H9 (cell line): ENCODE data around the gene SPSB4. TPM values are rescaled to one million over a fixed set of nuclear protein-coding genes. Genes with fewer than 3 reads are reported as not detected.
A peak's percentile ranks its signal among the peaks of the same experiment; 100 is the strongest.

ENCODE experiments used
- DNase-seq: peaks from one replicate; pipeline ENCODE4 v3.0.0-alpha.2; 2017
- H2AFZ ChIP-seq: one replicate; pipeline ENCODE4 v1.6.1; 2013; ENCODE audit warnings: mild to moderate bottlenecking, low read length, control low read depth, moderate library complexity
- H2AK5ac ChIP-seq: 2 replicates; pipeline ENCODE4 v1.6.1; 2013; ENCODE audit warnings: low read length, control low read depth, mixed read lengths; ENCODE audit not compliant: insufficient read length
- H2BK120ac ChIP-seq: one replicate; pipeline ENCODE4 v1.6.1; 2013; ENCODE audit warnings: low read depth, mild to moderate bottlenecking, low read length, control low read depth, inconsistent platforms; ENCODE audit not compliant: poor library complexity, severe bottlenecking
- H2BK12ac ChIP-seq: 2 replicates; pipeline ENCODE4 v1.6.1; 2013; ENCODE audit warnings: low read length, control low read depth, mixed read lengths, low read depth; ENCODE audit not compliant: insufficient read length
- H2BK15ac ChIP-seq: 2 replicates; pipeline ENCODE4 v1.6.1; 2013; ENCODE audit warnings: low read depth, low read length, control low read depth
- H2BK20ac ChIP-seq: one replicate; pipeline ENCODE4 v1.6.1; 2013; ENCODE audit warnings: low read depth, mild to moderate bottlenecking, low read length, control low read depth, inconsistent platforms; ENCODE audit not compliant: poor library complexity, severe bottlenecking
- H2BK5ac ChIP-seq: 2 replicates; pipeline ENCODE4 v1.6.1; 2013; ENCODE audit warnings: low read length, control low read depth, mixed read lengths; ENCODE audit not compliant: insufficient read length
- H3K14ac ChIP-seq: 2 replicates; pipeline ENCODE4 v1.6.1; 2013; ENCODE audit warnings: low read length, control low read depth; ENCODE audit not compliant: insufficient read depth
- H3K18ac ChIP-seq: 2 replicates; pipeline ENCODE4 v1.6.1; 2013; ENCODE audit warnings: low read depth, mild to moderate bottlenecking, mixed read lengths, low read length, control low read depth; ENCODE audit not compliant: insufficient read length
- H3K23ac ChIP-seq: 2 replicates; pipeline ENCODE4 v1.6.1; 2013; ENCODE audit warnings: low read length, control low read depth, mixed read lengths, low read depth; ENCODE audit not compliant: insufficient read length
- H3K23me2 ChIP-seq: 2 replicates; pipeline ENCODE4 v1.6.1; 2013; ENCODE audit warnings: low read depth, mild to moderate bottlenecking, mixed read lengths, low read length, control low read depth; ENCODE audit not compliant: insufficient read length, poor library complexity, severe bottlenecking
- H3K27ac ChIP-seq: 2 replicates; pipeline ENCODE4 v1.5.1; 2013; ENCODE audit warnings: low read length, control low read depth, mixed read lengths, low read depth; ENCODE audit not compliant: insufficient read length
- H3K27me3 ChIP-seq: 2 replicates; pipeline ENCODE4 v1.6.1; 2013; ENCODE audit warnings: low read length, control low read depth, inconsistent platforms; ENCODE audit not compliant: insufficient read depth
- H3K4ac ChIP-seq: 2 replicates; pipeline ENCODE4 v1.6.1; 2013; ENCODE audit warnings: low read depth, mild to moderate bottlenecking, control low read depth, inconsistent platforms, low read length, moderate library complexity
- H3K4me1 ChIP-seq: 2 replicates; pipeline ENCODE4 v1.6.1; 2013; ENCODE audit warnings: low read length, control low read depth, inconsistent platforms; ENCODE audit not compliant: insufficient read depth
- H3K4me2 ChIP-seq: 2 replicates; pipeline ENCODE4 v1.6.1; 2013; ENCODE audit warnings: low read length, control low read depth, mixed read lengths; ENCODE audit not compliant: insufficient read length, insufficient read depth
- H3K56ac ChIP-seq: 2 replicates; pipeline ENCODE4 v1.6.1; 2013; ENCODE audit warnings: low read depth, mild to moderate bottlenecking, mixed read lengths, low read length, control low read depth; ENCODE audit not compliant: insufficient read length
- H3K79me1 ChIP-seq: 2 replicates; pipeline ENCODE4 v1.6.1; 2013; ENCODE audit warnings: low read depth, mild to moderate bottlenecking, moderate library complexity, low read length, control low read depth, inconsistent platforms; ENCODE audit not compliant: insufficient read depth, poor library complexity, severe bottlenecking
- H3K79me2 ChIP-seq: 2 replicates; pipeline ENCODE4 v1.6.1; 2013; ENCODE audit warnings: low read length, control low read depth, inconsistent platforms; ENCODE audit not compliant: insufficient read depth
- H3K9ac ChIP-seq: 2 replicates; pipeline ENCODE4 v1.6.1; 2013; ENCODE audit warnings: low read length, control low read depth, mixed read lengths; ENCODE audit not compliant: insufficient read length; ENCODE audit errors: extremely low read depth
- H3K9me3 ChIP-seq: one replicate; pipeline ENCODE4 v1.6.1; 2013; ENCODE audit warnings: low read depth, low read length, inconsistent platforms; ENCODE audit not compliant: control insufficient read depth
- H3T11ph ChIP-seq: one replicate; pipeline ENCODE4 v1.6.1; 2013; ENCODE audit warnings: mild to moderate bottlenecking, low read length, control low read depth, inconsistent platforms
- H4K20me1 ChIP-seq: one replicate; pipeline ENCODE4 v1.6.1; 2013; ENCODE audit not compliant: control insufficient read depth, insufficient read length, insufficient read depth
- H4K5ac ChIP-seq: 2 replicates; pipeline ENCODE4 v1.6.1; 2013; ENCODE audit warnings: low read depth, mild to moderate bottlenecking, mixed read lengths, low read length, control low read depth; ENCODE audit not compliant: insufficient read length
- H4K8ac ChIP-seq: replicated peaks from 2 replicates; pipeline ENCODE4 v1.6.1; 2013; ENCODE audit warnings: low read length, control low read depth, mixed read lengths, low read depth; ENCODE audit not compliant: insufficient read length
- H4K91ac ChIP-seq: 2 replicates; pipeline ENCODE4 v1.6.1; 2013; ENCODE audit warnings: low read depth, mild to moderate bottlenecking, moderate library complexity, mixed read lengths, low read length, control low read depth; ENCODE audit not compliant: insufficient read length
- H3K27ac Mint-ChIP-seq, 3 experiments: 2 replicates in 2 of 3; 3 replicates in 1 of 3; pipeline ENCODE4 v1.8.0; 2020 to 2021; ENCODE audit warnings: mixed read lengths in 3 of 3, mild to moderate bottlenecking in 1 of 3, moderate library complexity in 1 of 3
- H3K27me3 Mint-ChIP-seq: 2 replicates; pipeline ENCODE4 v1.8.0; 2021; ENCODE audit warnings: low read depth, mild to moderate bottlenecking, moderate library complexity, mixed read lengths
- H3K36me3 Mint-ChIP-seq, 3 experiments: 2 replicates in 2 of 3; 3 replicates in 1 of 3; pipeline ENCODE4 v1.8.0; 2020 to 2021; ENCODE audit warnings: low read depth in 3 of 3, mixed read lengths in 3 of 3; ENCODE audit not compliant: insufficient read depth in 1 of 3
- H3K4me1 Mint-ChIP-seq, 2 experiments: 2 replicates each; pipeline ENCODE4 v1.8.0; 2020; ENCODE audit warnings: mixed read lengths in 2 of 2
- H3K4me3 Mint-ChIP-seq, 2 experiments: 2 replicates in 1 of 2; 3 replicates in 1 of 2; pipeline ENCODE4 v1.8.0; 2020 to 2021; ENCODE audit warnings: mild to moderate bottlenecking in 2 of 2, mixed read lengths in 2 of 2, moderate library complexity in 1 of 2
- H3K9me3 Mint-ChIP-seq, 2 experiments: 2 replicates in 1 of 2; 3 replicates in 1 of 2; pipeline ENCODE4 v1.8.0; 2020; ENCODE audit warnings: mild to moderate bottlenecking in 2 of 2, mixed read lengths in 2 of 2, moderate library complexity in 1 of 2
- WGBS: extraction: QIAGEN DNeasy Blood & Tissue Kit; methylation state at CpG from one replicate; pipeline ENCODE4 v1.1.7; 2013; ENCODE audit warnings: missing lambda C conversion rate, low lambda C conversion rate, mixed read lengths; ENCODE audit not compliant: insufficient read length; ENCODE audit errors: extremely low coverage; 5-methylcytosine and 5-hydroxymethylcytosine counted together
- total RNA-seq: library from RNA; stranded (reverse); gene quantifications from 2 replicates; pipeline ENCODE4 v1.2.1, GENCODE V29; 2021
- TF ChIP-seq, protein P1 (sequence below): fragments of 200-600 bp; sonication (generic); conservative IDR thresholded peaks from 3 replicates; pipeline ENCODE4 v1.8.0; 2021; ENCODE audit warnings: antibody characterized with exemption, mild to moderate bottlenecking

SPSB4 gene
- total RNA-seq, 1 experiment from 2014 or later, result 6.2 TPM

DNA sequence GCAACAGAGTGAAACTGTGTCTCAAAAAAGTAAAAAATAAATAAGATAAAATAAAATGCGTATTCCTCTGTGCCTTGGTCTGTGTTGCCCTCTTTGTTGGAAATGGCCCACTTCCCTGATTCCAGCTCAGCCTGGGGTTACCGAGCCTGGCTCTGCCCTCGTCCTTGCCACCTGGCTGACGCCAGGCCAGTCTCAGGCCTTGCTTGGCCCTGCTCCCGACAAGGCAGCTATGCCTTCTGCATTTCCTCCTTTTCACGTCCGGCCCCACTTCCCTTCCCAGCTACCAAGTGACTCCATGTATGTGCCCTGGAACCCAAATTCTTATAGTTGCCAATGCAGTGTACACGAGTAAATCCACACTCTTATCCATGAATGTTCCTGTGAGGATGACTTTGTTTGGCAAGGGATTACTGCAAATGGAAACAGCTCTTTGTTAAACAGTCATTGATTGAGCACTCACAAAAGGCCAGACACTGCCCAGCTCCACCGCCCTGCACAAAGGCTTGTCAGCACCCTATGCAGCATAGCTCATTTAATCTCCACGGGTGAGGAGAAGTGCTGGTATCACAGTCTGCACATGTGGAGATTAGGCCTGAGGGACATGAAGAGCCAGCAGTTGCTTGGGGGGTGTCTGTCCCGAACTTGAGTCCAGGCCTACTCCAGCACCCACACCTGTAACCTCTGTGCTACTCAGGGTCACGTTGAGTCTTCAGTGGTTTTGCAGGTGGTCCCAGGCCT lies 25.1 kb downstream of the SPSB4 start:
- H2AFZ ChIP-seq, result no peak overlapping the region
- no peak overlapping the region for H2BK12ac ChIP-seq
- H3K4me1 ChIP-seq, result peaks cover 45% of the 10 kb centered on the region; the same call in 1 of the 2 replicates
- peaks cover 85 to 90% of the 10 kb centered on the region in 2 experiments for H3K4me1 Mint-ChIP-seq
- H2BK20ac ChIP-seq, result no peak overlapping the region
- H3K27ac Mint-ChIP-seq, result peak overlapping the region; percentile 23 to 43 (median 40); a peak in 4 of 7 replicates
- no peak overlapping the region for H3T11ph ChIP-seq
- H3K4ac ChIP-seq, result no peak overlapping the region
- H3K4me2 ChIP-seq, result no peak overlapping the region
- H3K79me1 ChIP-seq, result no peaks in the 10 kb centered on the region
- no peak overlapping the region for H2BK5ac ChIP-seq
- H3K27me3 ChIP-seq, result no peaks in the 10 kb centered on the region
- H3K36me3 Mint-ChIP-seq, result peaks cover 0 to 1% (median 0%) of the 10 kb centered on the region in 3 experiments; a peak in 2 of 7 replicates
- no peak overlapping the region for H4K91ac ChIP-seq
- no peaks in the 10 kb centered on the region for H3K23me2 ChIP-seq
- H3K18ac ChIP-seq, result no peak overlapping the region
- no peak for DNase-seq
- H4K20me1 ChIP-seq, result no peaks in the 10 kb centered on the region
- peaks cover 0 to 3% of the 10 kb centered on the region in 2 experiments; a peak in 1 of 5 replicates for H3K9me3 Mint-ChIP-seq
- no peaks in the 10 kb centered on the region for H3K79me2 ChIP-seq
- H2BK120ac ChIP-seq, result no peak overlapping the region
- no peak overlapping the region for H2AK5ac ChIP-seq
- H4K8ac ChIP-seq, result no peak overlapping the region
- H3K27ac ChIP-seq, result no peak overlapping the region
- H3K9me3 ChIP-seq, result no peaks in the 10 kb centered on the region
- H4K5ac ChIP-seq, result no peak overlapping the region
- no peak overlapping the region for H3K4me3 Mint-ChIP-seq
- H2BK15ac ChIP-seq, result no peak overlapping the region
- TF ChIP-seq, protein P1, sequence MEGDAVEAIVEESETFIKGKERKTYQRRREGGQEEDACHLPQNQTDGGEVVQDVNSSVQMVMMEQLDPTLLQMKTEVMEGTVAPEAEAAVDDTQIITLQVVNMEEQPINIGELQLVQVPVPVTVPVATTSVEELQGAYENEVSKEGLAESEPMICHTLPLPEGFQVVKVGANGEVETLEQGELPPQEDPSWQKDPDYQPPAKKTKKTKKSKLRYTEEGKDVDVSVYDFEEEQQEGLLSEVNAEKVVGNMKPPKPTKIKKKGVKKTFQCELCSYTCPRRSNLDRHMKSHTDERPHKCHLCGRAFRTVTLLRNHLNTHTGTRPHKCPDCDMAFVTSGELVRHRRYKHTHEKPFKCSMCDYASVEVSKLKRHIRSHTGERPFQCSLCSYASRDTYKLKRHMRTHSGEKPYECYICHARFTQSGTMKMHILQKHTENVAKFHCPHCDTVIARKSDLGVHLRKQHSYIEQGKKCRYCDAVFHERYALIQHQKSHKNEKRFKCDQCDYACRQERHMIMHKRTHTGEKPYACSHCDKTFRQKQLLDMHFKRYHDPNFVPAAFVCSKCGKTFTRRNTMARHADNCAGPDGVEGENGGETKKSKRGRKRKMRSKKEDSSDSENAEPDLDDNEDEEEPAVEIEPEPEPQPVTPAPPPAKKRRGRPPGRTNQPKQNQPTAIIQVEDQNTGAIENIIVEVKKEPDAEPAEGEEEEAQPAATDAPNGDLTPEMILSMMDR, result no peak
- no CpG with 5 or more reads among the region's 12 CpGs for WGBS
- no peak overlapping the region for H3K9ac ChIP-seq
- H3K27me3 Mint-ChIP-seq, result peaks cover 25% of the 10 kb centered on the region
- no peak overlapping the region for H3K14ac ChIP-seq
- no peak overlapping the region for H3K23ac ChIP-seq
- no peak overlapping the region for H3K56ac ChIP-seq
